ENCODE data around the gene RPL31.
"Not testable (repeated sequence)": the region's sequence is repeated elsewhere in the genome, so short reads cannot be mapped to it uniquely, and the experiment has no call there.

The RPL31 gene

DNA sequence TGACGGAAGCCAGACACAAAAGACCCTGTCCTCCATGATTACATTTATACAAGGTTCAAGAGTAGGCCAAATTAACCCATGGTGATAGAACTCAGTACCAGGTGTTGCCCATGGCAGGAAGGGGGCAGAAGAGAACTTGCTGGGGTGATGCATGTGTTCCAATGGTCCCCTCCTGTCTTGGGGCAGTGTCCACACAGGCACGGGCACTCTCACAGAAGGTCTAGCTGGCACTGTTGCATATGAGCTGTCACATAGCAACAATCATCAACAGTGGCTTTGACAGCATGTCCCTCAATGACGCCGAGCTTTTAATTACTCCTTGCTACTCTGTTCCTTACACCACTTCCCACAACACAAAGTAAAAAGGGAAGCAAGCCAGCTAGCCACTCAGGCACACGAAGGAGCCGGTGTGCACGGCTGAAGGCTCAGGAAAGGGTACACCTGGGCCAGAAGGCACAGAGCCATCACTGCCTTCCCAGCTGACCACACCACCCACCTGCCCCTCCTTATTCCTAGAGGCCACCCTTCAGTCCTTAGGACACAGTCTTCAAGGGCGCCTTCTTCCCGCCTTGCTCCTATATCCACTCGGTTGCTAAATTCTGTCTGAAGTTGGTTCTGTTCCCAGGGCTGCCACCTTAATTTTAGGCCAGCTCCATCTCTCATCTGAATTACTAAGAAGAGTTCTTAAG is 28.9 kb downstream of the RPL31 start:
- DNase-seq, result no peak

GRCh38 chr2:101032084-101032776 is 30.1 kb downstream of the RPL31 start:
- DNase-seq, result no peak

GRCh38 chr2:101036562-101036961 is 34.5 kb downstream of the RPL31 start:
- no peak for DNase-seq

- DNase-seq, result no peak
Measured at GRCh38 chr2:101037161-101037755, 35.2 kb downstream of the RPL31 start.

GRCh38 chr2:101038455-101039255 is 36.6 kb downstream of the RPL31 start:
- no peak for DNase-seq

DNA sequence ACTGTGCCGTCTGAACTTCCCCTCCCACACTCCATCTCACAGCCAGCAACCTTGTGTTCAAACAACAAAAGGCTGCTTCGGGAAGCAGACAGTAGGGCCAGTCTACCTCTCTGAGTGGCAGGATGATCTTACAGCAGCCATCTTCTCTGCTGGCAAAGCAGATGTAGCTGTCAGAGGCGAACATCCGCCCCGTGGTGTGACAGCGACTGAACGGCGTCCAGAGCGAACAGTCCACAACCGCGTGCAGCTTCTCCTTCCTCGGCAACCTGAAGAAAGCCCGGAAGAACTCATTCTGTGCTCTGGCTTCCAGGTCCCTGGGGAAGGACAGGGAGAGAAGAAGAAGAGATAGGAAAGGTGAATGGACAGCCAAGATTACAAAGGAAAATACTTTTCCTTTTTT is 38.0 kb downstream of the RPL31 start:
- DNase-seq, result no peak

GRCh38 chr2:101040761-101041160 is 38.7 kb downstream of the RPL31 start:
- DNase-seq, result no peak

DNA sequence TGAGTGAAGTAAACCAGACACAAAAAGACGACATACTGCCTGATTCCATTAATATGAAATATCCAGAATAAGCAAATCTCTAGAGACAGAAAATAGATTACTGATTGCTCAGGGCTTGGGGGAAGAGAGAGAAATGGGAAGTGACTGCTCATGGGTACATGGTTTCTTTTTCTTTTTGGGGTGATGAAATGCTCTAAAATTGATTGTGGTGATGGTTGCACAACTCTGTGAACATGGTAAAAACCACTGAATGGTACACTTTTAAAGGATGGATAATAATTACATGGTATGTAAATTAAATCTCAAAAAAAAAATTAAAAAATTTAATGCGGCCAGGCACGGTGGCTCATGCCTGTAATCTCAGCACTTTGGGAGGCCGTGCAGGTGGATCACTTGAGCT is 39.3 kb downstream of the RPL31 start:
- no peak for DNase-seq

- no peak for DNase-seq
Measured at GRCh38 chr2:101045330-101045729, 43.2 kb downstream of the RPL31 start.

DNA sequence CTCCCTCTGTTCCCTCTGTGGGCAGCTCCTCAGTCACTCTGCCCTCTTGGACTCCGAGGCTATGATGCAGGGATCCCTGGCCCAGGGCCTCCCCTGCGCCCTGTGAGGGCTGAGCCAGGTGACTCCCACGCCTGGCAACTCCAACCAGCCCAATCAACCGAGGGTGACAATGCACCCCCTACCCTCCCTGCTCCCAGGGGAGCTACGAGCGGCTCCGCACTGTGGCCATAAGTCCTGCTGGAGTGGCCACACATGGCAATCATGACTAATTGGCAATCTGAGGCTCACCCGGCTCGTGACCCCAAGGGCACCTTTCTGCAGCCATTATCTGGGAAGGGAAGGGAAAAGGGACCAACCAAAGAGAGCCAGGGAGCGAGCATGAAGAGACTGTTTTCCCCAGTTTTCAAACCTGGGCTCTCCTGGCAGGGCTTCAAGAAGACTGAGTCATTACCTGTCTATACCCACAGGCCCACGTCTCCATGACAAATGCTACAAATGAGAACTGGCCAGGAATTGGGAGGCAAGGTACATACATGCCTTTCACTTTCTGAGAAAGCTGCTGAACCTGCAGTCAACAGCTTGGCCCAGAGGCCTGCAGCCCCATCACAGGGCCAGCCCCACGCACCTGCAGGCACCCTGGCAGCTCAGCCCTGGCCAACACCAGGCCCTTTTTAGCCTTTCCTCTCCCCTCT is 45.1 kb downstream of the RPL31 start:
- DNase-seq, result no peak

DNA sequence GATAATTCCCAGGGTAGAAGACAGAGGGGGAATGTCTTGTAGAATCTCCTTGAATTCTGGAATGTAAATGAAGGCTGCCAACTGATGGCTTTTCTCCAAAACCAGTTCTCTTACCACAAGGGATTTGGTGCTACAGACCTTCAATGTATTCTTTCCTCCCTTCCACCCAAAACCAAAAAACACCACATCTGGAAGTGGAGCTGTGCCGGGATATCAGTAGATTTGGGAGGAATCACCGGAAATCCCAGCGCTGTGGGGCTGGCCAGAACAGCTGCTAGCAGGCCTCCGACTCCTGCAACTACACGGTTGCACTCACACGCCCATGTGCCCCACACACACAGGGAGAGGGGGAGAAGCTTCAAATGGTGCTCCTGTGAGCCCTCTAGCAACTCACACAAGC is 45.7 kb downstream of the RPL31 start:
- DNase-seq, result no peak

DNA sequence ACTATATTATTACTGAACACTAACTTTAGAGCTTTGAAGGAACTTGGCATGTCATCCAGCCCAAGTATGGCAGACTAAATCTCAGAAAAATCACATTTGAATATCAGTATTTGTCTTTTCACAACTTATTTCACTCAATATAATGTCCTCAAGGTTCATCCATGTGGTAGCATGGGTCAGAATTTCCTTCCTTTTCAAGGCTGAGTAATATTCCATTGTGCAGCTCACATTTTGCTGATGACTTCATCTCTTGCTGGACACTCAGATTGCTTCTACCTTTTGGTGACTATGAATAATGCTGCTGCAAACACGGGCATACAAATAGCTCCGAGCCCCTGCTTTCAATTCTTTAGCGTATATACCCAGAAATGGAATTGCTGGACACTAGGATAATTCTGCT is 46.7 kb downstream of the RPL31 start:
- DNase-seq, result no peak

- not testable (repeated sequence) for DNase-seq
Measured at GRCh38 chr2:101050886-101051285, 48.8 kb downstream of the RPL31 start.

GRCh38 chr2:101052147-101052546 is 50.1 kb downstream of the RPL31 start:
- no peak for DNase-seq

GRCh38 chr2:101053117-101053516 is 51.0 kb downstream of the RPL31 start:
- no peak for DNase-seq
